SK-MEL-5 (cell line): Measurements from ENCODE around the gene REM1. TPM values are rescaled to one million over a fixed set of nuclear protein-coding genes. Genes with fewer than 3 reads are reported as not detected.
A peak's percentile ranks its signal among the peaks of the same experiment; 100 is the strongest.
"Not testable (repeated sequence)": the region's sequence is repeated elsewhere in the genome, so short reads cannot be mapped to it uniquely, and the experiment has no call there.

ENCODE experiments used
- DNase-seq: peaks from one replicate; pipeline ENCODE4 v3.0.0-alpha.2; 2016; ENCODE audit warnings: low read depth, low spot score
- in situ Hi-C: cut with HindIII; loops from 2 replicates; pipeline ENCODE4 v1.10.0; 2016; ENCODE audit warnings: low sequenced_read_pairs, high pct_unique_total_duplicates, low pct_unique_long_range_greater_than_20kb
- total RNA-seq: library from RNA; depleted of rRNA; stranded (reverse); fragments of >200 nt; shearing (Covaris generic); gene quantifications from 2 replicates; pipeline ENCODE4 v1.2.3, GENCODE V29; 2014; rRNA removed

Gene REM1
- total RNA-seq, 1 experiment from 2014 or later, result not detected

DNA sequence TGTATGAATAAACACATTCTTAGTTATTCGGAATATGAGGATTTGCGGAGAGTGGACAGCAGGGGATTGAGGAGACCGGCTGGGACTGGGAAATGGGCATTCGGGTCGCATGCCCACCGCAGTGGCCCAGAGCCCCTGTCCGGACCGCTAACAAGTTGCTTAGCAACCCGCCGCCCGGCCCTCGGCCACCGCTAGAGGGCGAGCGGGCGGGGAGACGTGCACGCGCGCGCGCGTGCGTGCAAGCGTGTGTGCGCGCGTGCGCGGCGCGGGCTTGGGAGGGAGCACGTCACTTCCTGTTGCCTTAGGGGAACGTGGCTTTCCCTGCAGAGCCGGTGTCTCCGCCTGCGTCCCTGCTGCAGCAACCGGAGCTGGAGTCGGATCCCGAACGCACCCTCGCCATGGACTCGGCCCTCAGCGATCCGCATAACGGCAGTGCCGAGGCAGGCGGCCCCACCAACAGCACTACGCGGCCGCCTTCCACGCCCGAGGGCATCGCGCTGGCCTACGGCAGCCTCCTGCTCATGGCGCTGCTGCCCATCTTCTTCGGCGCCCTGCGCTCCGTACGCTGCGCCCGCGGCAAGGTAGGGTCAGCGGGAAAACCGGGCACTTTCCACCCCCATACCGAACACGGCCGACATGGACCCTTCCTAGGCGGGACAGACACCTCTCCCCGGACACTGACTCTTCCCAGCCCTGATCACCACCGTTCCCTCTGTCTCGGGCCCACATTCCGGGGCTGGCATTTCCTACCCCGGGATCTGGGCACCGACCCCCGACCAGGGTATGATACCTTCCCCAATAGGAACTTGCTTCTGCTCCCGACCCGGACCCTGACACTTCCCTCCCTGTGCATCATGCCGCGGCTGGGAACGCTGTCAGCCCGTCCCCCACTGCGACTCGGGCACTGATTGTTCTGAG lies 39.3 kb downstream of the REM1 start, which contains the start of gene HM13:
HM13 (plus strand) TSS at position 289 of the 918 bp plus-strand sequence; CDS start at position 399, 110 bp downstream.
- in situ Hi-C loops, result no loop called here
- DNase-seq, result peak; percentile 93

DNA sequence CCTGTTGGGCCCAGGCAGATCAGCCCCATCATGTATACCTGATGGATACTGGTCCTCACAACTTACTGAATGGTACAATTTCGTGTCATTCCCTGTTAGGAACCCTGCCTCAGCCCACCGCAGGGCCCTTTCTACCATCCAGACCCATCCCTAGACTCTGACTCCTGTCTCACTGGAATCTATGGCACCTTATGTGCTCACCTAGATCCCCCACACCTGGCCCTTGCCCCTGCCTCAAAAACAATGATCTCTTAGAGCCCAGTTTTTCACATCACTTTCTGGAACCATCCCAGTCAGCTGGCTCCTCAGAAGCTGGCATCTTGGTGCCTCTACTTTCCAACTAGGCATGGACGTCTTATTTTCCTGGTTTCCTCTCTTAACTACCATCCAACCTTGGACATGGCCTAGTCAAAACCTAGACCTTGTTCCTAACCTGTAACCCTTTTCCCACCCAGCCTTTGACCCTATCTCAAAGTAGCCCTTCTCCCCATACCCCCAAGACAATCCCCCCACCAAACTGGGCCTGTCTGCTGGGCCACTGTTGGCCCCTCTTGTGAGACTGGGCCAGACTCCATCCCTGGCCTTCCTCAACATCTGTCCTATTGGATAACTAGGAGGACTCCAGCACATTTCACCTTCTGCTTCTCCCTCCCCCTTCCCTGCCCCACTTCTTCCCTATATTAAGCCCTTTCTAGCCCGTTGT lies 40.1 kb downstream of the REM1 start:
- in situ Hi-C loops, result no loop called here
- DNase-seq, result no peak

- in situ Hi-C loops, result no loop called here
- DNase-seq, result no peak
Measured at GRCh38 chr20:31515775-31516107, 40.7 kb downstream of the REM1 start.

DNA sequence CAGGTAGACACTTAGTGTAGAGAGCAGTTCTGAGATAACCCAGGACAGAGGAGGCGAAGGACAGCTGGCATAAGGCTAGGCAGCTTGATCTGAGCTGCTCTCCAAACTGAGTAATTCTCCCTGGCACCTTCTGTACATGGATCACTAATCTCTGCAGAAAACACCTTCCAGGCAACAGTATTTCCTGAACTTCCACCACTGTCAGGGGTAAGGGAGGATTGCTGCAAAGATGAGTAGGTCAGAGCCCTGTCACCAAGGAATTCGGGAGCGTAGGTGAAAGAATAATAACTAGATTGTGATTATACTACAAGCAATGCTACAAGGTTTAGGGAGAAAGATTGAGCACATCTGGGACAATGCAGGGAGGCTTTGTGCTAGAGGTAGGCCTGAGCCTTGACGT lies 41.1 kb downstream of the REM1 start:
- no peak for DNase-seq
- in situ Hi-C loops, result no loop called here

- in situ Hi-C loops, result no loop called here
Measured at GRCh38 chr20:31516651-31517050, 41.6 kb downstream of the REM1 start.

GRCh38 chr20:31517373-31517772 lies 42.3 kb downstream of the REM1 start:
- in situ Hi-C loops, result no loop called here
- DNase-seq, result peak; percentile 89

More at GRCh38 chr20:31516651-31517050, 41.6 kb downstream of the REM1 start:
- no peak for DNase-seq

- in situ Hi-C loops, DNase-seq: not testable (repeated sequence)
Measured at GRCh38 chr20:31521267-31521666, 46.2 kb downstream of the REM1 start.

DNA sequence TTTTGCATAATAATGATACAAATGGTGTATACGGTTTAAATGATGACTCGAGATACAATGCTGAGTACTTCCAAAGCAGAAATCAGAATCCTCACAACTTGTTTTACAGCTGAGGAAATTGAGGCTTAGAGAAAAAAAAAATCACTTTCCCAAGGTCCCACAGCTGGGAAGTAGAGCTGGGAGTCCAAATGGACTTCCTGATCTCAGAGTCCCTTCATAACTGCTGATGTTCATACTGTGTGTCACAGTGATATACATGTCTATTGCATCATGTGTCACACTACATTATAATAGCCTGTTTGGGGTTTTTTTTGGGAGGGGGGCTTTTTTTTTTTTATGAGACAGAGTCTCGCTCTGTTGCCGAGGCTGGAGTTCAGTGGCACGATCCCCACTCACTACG lies 47.6 kb downstream of the REM1 start:
- in situ Hi-C loops, result no loop called here
- no peak for DNase-seq

DNA sequence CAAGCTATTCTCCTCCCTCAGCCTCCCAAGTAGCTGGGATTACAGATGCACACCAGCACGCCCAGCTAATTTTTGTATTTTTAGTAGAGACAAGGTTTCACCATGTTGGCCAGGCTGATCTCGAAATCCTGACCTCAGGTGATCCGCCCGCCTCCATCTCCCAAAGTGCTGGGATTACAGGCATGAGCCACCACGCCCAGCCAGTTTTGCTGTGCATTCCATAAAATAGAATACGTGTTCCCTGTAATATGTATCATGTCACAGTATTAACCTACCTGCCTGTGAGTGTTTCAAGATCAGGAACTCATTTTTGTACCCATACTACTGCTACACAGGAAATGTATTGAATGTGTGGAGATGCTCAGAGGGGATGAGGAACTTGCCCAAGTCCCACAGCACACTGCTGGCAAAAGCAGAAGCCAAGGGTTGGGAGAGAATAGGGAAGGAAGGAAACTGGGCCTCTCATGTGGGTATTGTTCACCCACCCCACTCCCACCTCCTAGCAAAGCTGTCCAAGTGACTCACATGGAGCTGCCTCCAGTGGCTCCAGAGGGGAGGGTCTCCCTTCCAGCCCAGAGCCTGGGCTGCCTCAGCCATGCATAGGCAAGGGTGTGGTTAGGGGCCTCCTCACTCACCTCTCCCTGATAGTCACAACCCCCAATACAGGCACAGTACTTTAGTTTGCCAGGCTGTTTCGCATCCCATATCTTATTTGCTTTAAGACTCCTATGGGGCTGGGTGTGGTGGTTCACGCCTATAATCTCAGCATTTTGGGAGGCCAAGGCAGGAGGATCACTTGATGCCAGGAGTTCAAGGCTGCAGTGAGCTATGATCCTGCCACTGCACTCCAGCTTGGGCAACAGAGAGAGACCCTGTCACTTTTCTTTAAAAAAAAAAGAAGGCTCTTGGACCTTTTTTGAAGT lies 48.5 kb downstream of the REM1 start:
- in situ Hi-C loops, result no loop called here
- DNase-seq, result no peak

GRCh38 chr20:31527266-31527665 lies 52.2 kb downstream of the REM1 start:
- in situ Hi-C loops, result no loop called here
- no peak for DNase-seq

Other genes with a start within 250 kb of the REM1 start
- not detected in 2 replicates for gene DEFB115, start 217.6 kb upstream of the REM1 start, total RNA-seq
- not detected in 2 replicates for gene DEFB116, start 166.7 kb upstream of the REM1 start, total RNA-seq
- gene DEFB118, start 106.7 kb upstream of the REM1 start, total RNA-seq, result not detected in 2 replicates
- not detected in 2 replicates for gene DEFB119, start 84.7 kb upstream of the REM1 start, total RNA-seq
- not detected in 2 replicates for gene DEFB121, start 69.1 kb upstream of the REM1 start, total RNA-seq
- not detected in 2 replicates for gene DEFB123, start 34.7 kb upstream of the REM1 start, total RNA-seq
- not detected in 2 replicates for gene DEFB124, start 161 bp upstream of the REM1 start, total RNA-seq
- gene HM13, start 39.2 kb downstream of the REM1 start, total RNA-seq, result 120 and 126 TPM in 2 replicates
- 23.3 and 28.2 TPM in 2 replicates for gene ID1, start 130.0 kb downstream of the REM1 start, total RNA-seq
- gene COX4I2, start 162.6 kb downstream of the REM1 start, total RNA-seq, result not detected in 2 replicates
- 79.5 and 81.5 TPM in 2 replicates for gene BCL2L1, start 247.6 kb downstream of the REM1 start, total RNA-seq